HepG2 (cell line): ENCODE results near the gene TNP1. TPM values are rescaled to one million over a fixed set of nuclear protein-coding genes. Genes with fewer than 3 reads are reported as not detected.

Source experiments
- AHR ChIP-seq: IDR thresholded peaks from 2 replicates; pipeline ENCODE4 v1.6.1; 2018; ENCODE audit warnings: missing genetic modification reagents, missing compliant biosample characterization
- ASH2L ChIP-seq: fragments of 300-600, 200-600 bp; sonication (generic); IDR thresholded peaks from 2 replicates; pipeline ENCODE4 v1.7.0; 2017; ENCODE audit warnings: low read depth, mild to moderate bottlenecking, moderate library complexity, mixed read lengths, low read length; ENCODE audit not compliant: insufficient read length
- DRAP1 ChIP-seq: IDR thresholded peaks from 2 replicates; pipeline ENCODE4 v1.6.1; 2016; ENCODE audit warnings: missing genetic modification reagents, missing compliant biosample characterization
- FOXA3 ChIP-seq: IDR thresholded peaks from 2 replicates; pipeline ENCODE4 v1.6.1; 2016; ENCODE audit warnings: missing genetic modification reagents, missing compliant biosample characterization
- KLF13 ChIP-seq: sonication (generic); formaldehyde crosslinking; IDR thresholded peaks from 2 replicates; pipeline ENCODE4 v1.4.0; 2020; ENCODE audit warnings: mild to moderate bottlenecking, missing genetic modification reagents
- NFRKB ChIP-seq: fragments of 450-650 bp; IDR thresholded peaks from 2 replicates; pipeline ENCODE4 v1.6.1; 2017
- NONO ChIP-seq, 2 experiments: fragments of 450-650 bp in 1 of 2; sonication (generic) in 1 of 2; formaldehyde crosslinking in 1 of 2; IDR thresholded peaks in 1 of 2; conservative IDR thresholded peaks in 1 of 2; 2 replicates each; pipeline versions ENCODE4 v1.6.1 to v1.8.0; 2017 to 2022; ENCODE audit warnings: mild to moderate bottlenecking in 1 of 2, missing genetic modification reagents in 1 of 2, moderate library complexity in 1 of 2
- NR2F1 ChIP-seq, 2 experiments: fragments of 450-650 bp in 1 of 2; formaldehyde crosslinking in 1 of 2; IDR thresholded peaks; 2 replicates each; pipeline versions ENCODE4 v1.5.0 to v1.6.1; 2016 to 2020; ENCODE audit warnings: mild to moderate bottlenecking in 1 of 2, missing compliant biosample characterization in 1 of 2, missing genetic modification reagents in 1 of 2, moderate library complexity in 1 of 2
- POLR2AphosphoS5 ChIP-seq: IDR thresholded peaks from 2 replicates; pipeline ENCODE4 v1.6.1; 2012; ENCODE audit warnings: low read depth, low read length
- SP4 ChIP-seq: sonication (generic); formaldehyde crosslinking; IDR thresholded peaks from 2 replicates; pipeline ENCODE4 v1.8.1; 2023; ENCODE audit warnings: mild to moderate bottlenecking, missing genetic modification reagents
- TBL1XR1 ChIP-seq: fragments of 150-350 bp; IDR thresholded peaks from 2 replicates; pipeline ENCODE4 v1.6.1; 2014; ENCODE audit warnings: borderline replicate concordance, low read length; ENCODE audit not compliant: partially characterized antibody
- TBX3 ChIP-seq: fragments of 450-650 bp; IDR thresholded peaks from 2 replicates; pipeline ENCODE4 v1.6.1; 2017; ENCODE audit warnings: antibody characterized with exemption, mild to moderate bottlenecking, inconsistent platforms, borderline replicate concordance
- WIZ ChIP-seq: sonication (generic); formaldehyde crosslinking; IDR thresholded peaks from 2 replicates; pipeline ENCODE4 v1.5.1; 2020; ENCODE audit warnings: mild to moderate bottlenecking, missing genetic modification reagents
- ZBTB3 ChIP-seq: sonication (generic); formaldehyde crosslinking; IDR thresholded peaks from 2 replicates; pipeline ENCODE4 v1.4.0; 2020; ENCODE audit warnings: low read depth, mild to moderate bottlenecking, moderate library complexity, missing genetic modification reagents, borderline replicate concordance
- ZBTB34 ChIP-seq: sonication (generic); formaldehyde crosslinking; IDR thresholded peaks from 2 replicates; pipeline ENCODE4 v1.8.0; 2022; ENCODE audit warnings: mild to moderate bottlenecking, missing genetic modification reagents
- ZBTB37 ChIP-seq: sonication (generic); formaldehyde crosslinking; IDR thresholded peaks from 2 replicates; pipeline ENCODE4 v1.4.0; 2020; ENCODE audit warnings: mild to moderate bottlenecking, missing genetic modification reagents
- ZBTB7B ChIP-seq: sonication (generic); formaldehyde crosslinking; IDR thresholded peaks from 2 replicates; pipeline ENCODE4 v1.4.0; 2020; ENCODE audit warnings: missing genetic modification reagents
- ZNF44 ChIP-seq: sonication (generic); formaldehyde crosslinking; IDR thresholded peaks from 2 replicates; pipeline ENCODE4 v1.5.1; 2020; ENCODE audit warnings: mild to moderate bottlenecking, missing genetic modification reagents
- ZNF589 ChIP-seq: sonication (generic); formaldehyde crosslinking; conservative IDR thresholded peaks from 2 replicates; pipeline ENCODE4 v1.8.0; 2022; ENCODE audit warnings: mild to moderate bottlenecking, moderate library complexity, missing genetic modification reagents
- ZSCAN30 ChIP-seq: sonication (generic); formaldehyde crosslinking; IDR thresholded peaks from 2 replicates; pipeline ENCODE4 v1.5.0; 2020; ENCODE audit warnings: mild to moderate bottlenecking, missing genetic modification reagents
- ZSCAN9 ChIP-seq: IDR thresholded peaks from 2 replicates; pipeline ENCODE4 v1.6.1; 2016; ENCODE audit warnings: borderline replicate concordance
- polyA plus RNA-seq, 8 experiments: library from polyadenylated mRNA; depleted of rRNA in 3 of 8; stranded (reverse) in 7 of 8; unstranded in 1 of 8; fragments of >200 nt; fragmentation: Illumina TruSeq in 4 of 8; extraction: Trizol in 4 of 8; gene quantifications; 2 replicates each; pipeline versions ENCODE4 v1.2.1 to v1.2.3, GENCODE V29; 2011 to 2016; ENCODE audit warnings: low read depth in 4 of 8, missing spikeins in 1 of 8, mixed read lengths in 1 of 8; ENCODE audit not compliant: insufficient read depth in 1 of 8
- total RNA-seq, 5 experiments: library from RNA; depleted of rRNA; stranded (reverse); fragments of >200 nt; fragmentation: Illumina TruSeq; extraction: Trizol; gene quantifications; 2 replicates each; pipeline ENCODE4 v1.2.3, GENCODE V29; 2016; ENCODE audit warnings: low read depth in 1 of 5
- TF ChIP-seq, protein P1 (sequence below): sonication (generic); formaldehyde crosslinking; IDR thresholded peaks from 2 replicates; pipeline ENCODE4 v1.4.0; 2020; ENCODE audit warnings: mild to moderate bottlenecking, missing genetic modification reagents

Gene TNP1
- total and polyA plus RNA-seq, 2 of the 13 experiments (the other 11 are each of a cell fraction or from before 2014, with no cell fraction given), result not detected

- TF ChIP-seq WIZ (CRISPR knock-in tag) (peak; percentile 78; the same call in 1 of the 2 replicates), TBL1XR1 (peak; percentile 41), ZSCAN9 (0 out of 2 replicates have a peak, but pooled peaks have one; percentile 38), DRAP1 (CRISPR knock-in tag) (0 out of 2 replicates have a peak, but pooled peaks have one; percentile 55), POLR2AphosphoS5 (no peak), TBX3 (peak; percentile 58; the same call in 1 of the 2 replicates), ZNF44 (CRISPR knock-in tag) (peak; percentile 91; the same call in 1 of the 2 replicates), SP4 (CRISPR knock-in tag) (no peak), ZNF589 (CRISPR knock-in tag) (no peak), ZBTB7B (peak; percentile 95), ASH2L (peak; percentile 78), NONO (IDR thresholded peaks at IDR 0.05) (no peak), NONO (CRISPR knock-in tag; conservative IDR thresholded peaks at IDR 0.05) (0 out of 2 replicates have a peak, but pooled peaks have one; percentile 23), FOXA3 (CRISPR knock-in tag) (peak; percentile 88), ZBTB34 (peak; percentile 97), KLF13 (no peak), ZBTB3 (CRISPR knock-in tag) (0 out of 2 replicates have a peak, but pooled peaks have one; percentile 39), ZSCAN30 (no peak), AHR (CRISPR knock-in tag) (no peak), NFRKB (no peak), NR2F1 (CRISPR knock-in tag; IDR thresholded peaks at IDR 0.05) (peak in 1 of 2 experiments; percentile 52; a peak in 1 of 4 replicates), ZBTB37 (CRISPR knock-in tag) (peak; percentile 90)
- TF ChIP-seq, protein P1, sequence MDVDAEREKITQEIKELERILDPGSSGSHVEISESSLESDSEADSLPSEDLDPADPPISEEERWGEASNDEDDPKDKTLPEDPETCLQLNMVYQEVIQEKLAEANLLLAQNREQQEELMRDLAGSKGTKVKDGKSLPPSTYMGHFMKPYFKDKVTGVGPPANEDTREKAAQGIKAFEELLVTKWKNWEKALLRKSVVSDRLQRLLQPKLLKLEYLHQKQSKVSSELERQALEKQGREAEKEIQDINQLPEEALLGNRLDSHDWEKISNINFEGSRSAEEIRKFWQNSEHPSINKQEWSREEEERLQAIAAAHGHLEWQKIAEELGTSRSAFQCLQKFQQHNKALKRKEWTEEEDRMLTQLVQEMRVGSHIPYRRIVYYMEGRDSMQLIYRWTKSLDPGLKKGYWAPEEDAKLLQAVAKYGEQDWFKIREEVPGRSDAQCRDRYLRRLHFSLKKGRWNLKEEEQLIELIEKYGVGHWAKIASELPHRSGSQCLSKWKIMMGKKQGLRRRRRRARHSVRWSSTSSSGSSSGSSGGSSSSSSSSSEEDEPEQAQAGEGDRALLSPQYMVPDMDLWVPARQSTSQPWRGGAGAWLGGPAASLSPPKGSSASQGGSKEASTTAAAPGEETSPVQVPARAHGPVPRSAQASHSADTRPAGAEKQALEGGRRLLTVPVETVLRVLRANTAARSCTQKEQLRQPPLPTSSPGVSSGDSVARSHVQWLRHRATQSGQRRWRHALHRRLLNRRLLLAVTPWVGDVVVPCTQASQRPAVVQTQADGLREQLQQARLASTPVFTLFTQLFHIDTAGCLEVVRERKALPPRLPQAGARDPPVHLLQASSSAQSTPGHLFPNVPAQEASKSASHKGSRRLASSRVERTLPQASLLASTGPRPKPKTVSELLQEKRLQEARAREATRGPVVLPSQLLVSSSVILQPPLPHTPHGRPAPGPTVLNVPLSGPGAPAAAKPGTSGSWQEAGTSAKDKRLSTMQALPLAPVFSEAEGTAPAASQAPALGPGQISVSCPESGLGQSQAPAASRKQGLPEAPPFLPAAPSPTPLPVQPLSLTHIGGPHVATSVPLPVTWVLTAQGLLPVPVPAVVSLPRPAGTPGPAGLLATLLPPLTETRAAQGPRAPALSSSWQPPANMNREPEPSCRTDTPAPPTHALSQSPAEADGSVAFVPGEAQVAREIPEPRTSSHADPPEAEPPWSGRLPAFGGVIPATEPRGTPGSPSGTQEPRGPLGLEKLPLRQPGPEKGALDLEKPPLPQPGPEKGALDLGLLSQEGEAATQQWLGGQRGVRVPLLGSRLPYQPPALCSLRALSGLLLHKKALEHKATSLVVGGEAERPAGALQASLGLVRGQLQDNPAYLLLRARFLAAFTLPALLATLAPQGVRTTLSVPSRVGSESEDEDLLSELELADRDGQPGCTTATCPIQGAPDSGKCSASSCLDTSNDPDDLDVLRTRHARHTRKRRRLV, result no peak
Observed at GRCh38 chr2:216871333-216871934, 11.6 kb upstream of the TNP1 start (continued).
